Tibial artery (tissue), 4 donors: ENCODE results near the gene NOTCH1.

Experiments used
- DNase-seq, 2 donors: peaks; one replicate each; pipeline ENCODE4 v3.0.0-alpha.2; 2019
- H3K27ac ChIP-seq, 2 donors: fragments of 200-600 bp; sonication (generic) in 1 of 2; 1 replicate in 1 of 2; 2 replicates in 1 of 2; pipeline ENCODE4 v1.5.1; 2018 to 2019; ENCODE audit warnings: mild to moderate bottlenecking in 1 of 2
- H3K27me3 ChIP-seq, 2 donors: fragments of 200-600 bp; sonication (generic) in 1 of 2; one replicate each; pipeline versions ENCODE4 v1.5.1 to v1.6.0; 2016 to 2019
- H3K36me3 ChIP-seq, 3 donors: fragments of 200-600 bp; sonication (generic) in 2 of 3; one replicate each; pipeline ENCODE4 v1.5.1; 2016 to 2019; ENCODE audit warnings: mild to moderate bottlenecking in 2 of 3
- H3K4me1 ChIP-seq, 4 donors: fragments of 200-600 bp; sonication (generic) in 2 of 4; 1 replicate in 3 of 4; 2 replicates in 1 of 4; pipeline ENCODE4 v1.5.1; 2016 to 2019
- H3K4me3 ChIP-seq, 2 donors: fragments of 200-600 bp; sonication (generic) in 1 of 2; 1 replicate in 1 of 2; 2 replicates in 1 of 2; pipeline ENCODE4 v1.5.1; 2018 to 2019; ENCODE audit warnings: mild to moderate bottlenecking in 2 of 2
- H3K9me3 ChIP-seq, 3 donors: fragments of 200-600 bp; sonication (generic) in 1 of 3; one replicate each; pipeline ENCODE4 v1.5.1; 2016 to 2019
- intact Hi-C: fragments of 100-400 bp; cut with DNase I; formaldehyde crosslinking; loops from one replicate; pipeline ENCODE4 v1.15.0; 2023; ENCODE audit warnings: low total_unique reads
- TF ChIP-seq, protein P1 (sequence below), 2 experiments: fragments of 200-600 bp in 1 of 2; fragments of 450-650 bp in 1 of 2; IDR thresholded peaks; one replicate each; pipeline ENCODE4 v1.5.1; 2017 to 2019; ENCODE audit warnings: antibody characterized with exemption in 2 of 2, mild to moderate bottlenecking in 1 of 2, moderate library complexity in 1 of 2

The NOTCH1 gene

DNA sequence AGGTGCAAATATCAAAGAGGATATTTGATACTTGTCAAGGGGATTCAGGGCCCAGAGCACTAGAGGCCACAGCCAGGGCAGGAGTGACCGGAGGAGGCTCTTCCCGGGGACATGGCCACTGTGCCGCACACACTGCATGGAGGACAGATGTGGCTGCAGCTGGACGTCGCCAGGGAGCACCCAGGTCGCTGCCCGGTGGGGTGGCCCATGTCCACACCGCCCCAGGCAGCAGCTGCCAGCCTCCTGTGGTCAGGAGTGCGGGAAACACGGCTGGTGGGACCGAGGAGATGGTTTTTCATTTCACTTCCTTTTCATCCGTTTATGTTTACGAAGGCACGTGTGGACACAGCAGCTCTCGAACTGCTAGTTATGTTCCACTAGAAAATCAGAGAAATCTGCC, 78.1 kb downstream of the NOTCH1 start:
- Histone ChIP-seq H3K4me3 (no peak overlapping the region), H3K4me1 (peaks cover 0 to 9% (median 0%) of the 10 kb centered on the region in 4 donors), H3K36me3 (peaks cover 88 to 100% (median 99%) of the 10 kb centered on the region in 3 donors), H3K27me3 (no peaks in the 10 kb centered on the region), H3K27ac (no peak overlapping the region), H3K9me3 (no peaks in the 10 kb centered on the region)
- intact Hi-C loops = no loop called here
- no peak for DNase-seq
- TF ChIP-seq, protein P1, sequence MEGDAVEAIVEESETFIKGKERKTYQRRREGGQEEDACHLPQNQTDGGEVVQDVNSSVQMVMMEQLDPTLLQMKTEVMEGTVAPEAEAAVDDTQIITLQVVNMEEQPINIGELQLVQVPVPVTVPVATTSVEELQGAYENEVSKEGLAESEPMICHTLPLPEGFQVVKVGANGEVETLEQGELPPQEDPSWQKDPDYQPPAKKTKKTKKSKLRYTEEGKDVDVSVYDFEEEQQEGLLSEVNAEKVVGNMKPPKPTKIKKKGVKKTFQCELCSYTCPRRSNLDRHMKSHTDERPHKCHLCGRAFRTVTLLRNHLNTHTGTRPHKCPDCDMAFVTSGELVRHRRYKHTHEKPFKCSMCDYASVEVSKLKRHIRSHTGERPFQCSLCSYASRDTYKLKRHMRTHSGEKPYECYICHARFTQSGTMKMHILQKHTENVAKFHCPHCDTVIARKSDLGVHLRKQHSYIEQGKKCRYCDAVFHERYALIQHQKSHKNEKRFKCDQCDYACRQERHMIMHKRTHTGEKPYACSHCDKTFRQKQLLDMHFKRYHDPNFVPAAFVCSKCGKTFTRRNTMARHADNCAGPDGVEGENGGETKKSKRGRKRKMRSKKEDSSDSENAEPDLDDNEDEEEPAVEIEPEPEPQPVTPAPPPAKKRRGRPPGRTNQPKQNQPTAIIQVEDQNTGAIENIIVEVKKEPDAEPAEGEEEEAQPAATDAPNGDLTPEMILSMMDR (IDR thresholded peaks at IDR 0.05) = no peak

DNA sequence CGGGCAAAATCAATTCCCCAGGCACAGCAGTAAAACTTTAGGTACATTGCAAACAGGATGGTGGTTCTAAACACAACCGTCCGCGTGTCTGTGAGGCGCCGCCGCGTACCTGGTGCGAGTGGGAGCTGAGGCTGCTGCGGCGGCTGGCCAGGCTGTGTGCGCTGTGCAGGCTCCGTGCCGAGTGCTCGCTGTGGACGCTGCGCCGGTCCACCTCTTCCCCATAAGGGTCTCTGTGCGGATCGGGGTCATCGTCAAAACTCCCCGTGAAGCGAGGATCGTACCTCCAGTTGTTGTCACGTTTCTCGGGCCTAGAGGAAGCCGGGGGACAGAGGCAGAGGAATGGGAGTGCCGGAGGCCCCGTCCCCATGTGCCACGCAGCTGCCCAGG, 79.7 kb downstream of the NOTCH1 start:
- Histone ChIP-seq H3K9me3 (no peaks in the 10 kb centered on the region), H3K36me3 (peaks cover 93 to 99% (median 99%) of the 10 kb centered on the region in 3 donors), H3K27me3 (no peaks in the 10 kb centered on the region), H3K27ac (no peak overlapping the region), H3K4me1 (peaks cover 0 to 9% (median 0%) of the 10 kb centered on the region in 4 donors), H3K4me3 (no peak overlapping the region)
- TF ChIP-seq, protein P1 (IDR thresholded peaks at IDR 0.05) = no peak
- DNase-seq = no peak
- intact Hi-C loops = no loop called here

DNA sequence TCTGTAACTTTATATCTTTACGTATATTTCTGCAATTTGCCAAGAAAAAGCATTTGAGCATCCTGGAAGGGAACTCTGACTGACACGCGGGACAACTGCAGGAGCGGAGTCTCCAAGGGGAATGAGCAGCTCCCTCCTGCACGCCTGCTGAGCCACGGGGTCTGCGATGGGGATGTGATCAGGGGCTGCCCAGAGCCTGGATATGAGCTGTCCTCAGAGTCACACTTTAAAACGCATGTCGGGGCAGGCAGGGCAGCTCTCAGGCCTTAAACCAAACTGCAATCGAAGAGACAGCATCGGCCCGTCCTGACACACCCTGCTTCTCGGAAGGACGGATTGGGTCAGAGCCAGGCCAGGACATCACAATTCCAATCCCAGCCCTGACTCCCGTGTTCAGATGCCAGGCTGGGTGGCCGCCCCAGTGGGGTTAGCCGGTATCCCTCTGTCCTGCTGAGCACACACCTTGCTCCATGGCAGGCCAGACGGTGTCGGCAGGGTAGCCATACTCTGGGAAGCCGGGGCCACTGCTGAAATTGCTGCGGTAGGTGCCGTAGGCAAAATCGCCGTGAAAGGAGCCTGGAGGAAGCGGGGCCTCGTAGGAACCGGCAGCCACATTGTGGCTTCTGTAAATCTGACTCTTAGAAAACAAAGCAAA, 80.2 kb downstream of the NOTCH1 start:
- TF ChIP-seq, protein P1 (IDR thresholded peaks at IDR 0.05) = no peak
- Histone ChIP-seq H3K27ac (no peak overlapping the region), H3K36me3 (peaks cover 93 to 99% (median 99%) of the 10 kb centered on the region in 3 donors), H3K9me3 (no peaks in the 10 kb centered on the region), H3K4me3 (no peak overlapping the region), H3K27me3 (no peaks in the 10 kb centered on the region), H3K4me1 (peaks cover 0 to 9% (median 0%) of the 10 kb centered on the region in 4 donors)
- DNase-seq = no peak
- intact Hi-C loops = no loop called here

DNA sequence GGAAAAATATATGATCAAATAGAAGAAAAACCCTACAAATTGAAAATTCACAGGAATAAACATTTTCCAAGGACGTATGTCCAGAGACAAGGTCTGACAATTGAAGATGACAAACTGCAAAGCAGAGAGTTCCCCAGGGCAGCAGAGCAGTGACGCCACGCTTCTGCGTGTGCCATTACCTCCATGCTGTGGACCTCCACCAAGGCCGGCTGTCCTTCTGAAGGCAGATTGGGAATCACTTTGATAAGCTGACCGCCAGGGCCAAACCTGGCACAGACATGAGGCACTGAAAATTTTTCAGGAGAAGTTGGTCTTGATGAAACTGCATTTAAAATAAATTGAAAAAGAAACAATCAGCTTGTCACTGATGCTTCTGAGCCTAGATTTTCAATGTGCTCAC, 81.6 kb downstream of the NOTCH1 start:
- Histone ChIP-seq H3K4me1 (no peaks in the 10 kb centered on the region), H3K27ac (no peak overlapping the region), H3K9me3 (no peaks in the 10 kb centered on the region), H3K36me3 (peaks cover 93 to 99% (median 97%) of the 10 kb centered on the region in 3 donors), H3K4me3 (no peak overlapping the region), H3K27me3 (no peaks in the 10 kb centered on the region)
- DNase-seq = no peak
- intact Hi-C loops = no loop called here
- TF ChIP-seq, protein P1 (IDR thresholded peaks at IDR 0.05) = no peak

DNA sequence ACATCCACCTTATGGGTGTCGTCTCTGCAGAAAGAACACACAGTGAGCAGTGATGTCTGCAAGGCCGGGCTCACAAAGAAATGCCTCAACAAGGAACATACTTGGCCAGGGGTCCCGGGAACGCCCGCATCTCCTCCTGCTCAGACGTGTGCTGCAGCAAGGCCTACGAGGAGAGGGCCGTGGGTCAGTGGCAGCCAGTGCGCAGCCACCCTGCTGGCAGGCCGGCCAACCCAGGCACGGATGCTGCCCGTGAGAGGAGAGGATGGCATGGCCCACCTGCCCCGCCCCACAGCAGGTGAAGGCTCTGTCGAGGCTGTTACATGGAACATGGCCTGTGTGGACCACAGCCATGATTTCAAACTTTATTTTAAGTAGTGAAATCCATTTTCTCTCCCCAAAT, 82.3 kb downstream of the NOTCH1 start:
- TF ChIP-seq, protein P1 (IDR thresholded peaks at IDR 0.05) = no peak
- no peak for DNase-seq
- no peak overlapping the region for H3K27ac ChIP-seq
- no peaks in the 10 kb centered on the region for H3K9me3 ChIP-seq
- H3K4me3 ChIP-seq = no peak overlapping the region
- peaks cover 97 to 99% (median 97%) of the 10 kb centered on the region in 3 donors for H3K36me3 ChIP-seq
- intact Hi-C loops = no loop called here
- H3K27me3 ChIP-seq = no peaks in the 10 kb centered on the region
- H3K4me1 ChIP-seq = no peaks in the 10 kb centered on the region
